KG1 (cell line): ENCODE measurements around the gene STK4.

Source experiments
- DNase-seq: peaks from one replicate; lab custom pipeline; 2025; lab: John Stamatoyannopoulos, UW

Gene STK4

DNA sequence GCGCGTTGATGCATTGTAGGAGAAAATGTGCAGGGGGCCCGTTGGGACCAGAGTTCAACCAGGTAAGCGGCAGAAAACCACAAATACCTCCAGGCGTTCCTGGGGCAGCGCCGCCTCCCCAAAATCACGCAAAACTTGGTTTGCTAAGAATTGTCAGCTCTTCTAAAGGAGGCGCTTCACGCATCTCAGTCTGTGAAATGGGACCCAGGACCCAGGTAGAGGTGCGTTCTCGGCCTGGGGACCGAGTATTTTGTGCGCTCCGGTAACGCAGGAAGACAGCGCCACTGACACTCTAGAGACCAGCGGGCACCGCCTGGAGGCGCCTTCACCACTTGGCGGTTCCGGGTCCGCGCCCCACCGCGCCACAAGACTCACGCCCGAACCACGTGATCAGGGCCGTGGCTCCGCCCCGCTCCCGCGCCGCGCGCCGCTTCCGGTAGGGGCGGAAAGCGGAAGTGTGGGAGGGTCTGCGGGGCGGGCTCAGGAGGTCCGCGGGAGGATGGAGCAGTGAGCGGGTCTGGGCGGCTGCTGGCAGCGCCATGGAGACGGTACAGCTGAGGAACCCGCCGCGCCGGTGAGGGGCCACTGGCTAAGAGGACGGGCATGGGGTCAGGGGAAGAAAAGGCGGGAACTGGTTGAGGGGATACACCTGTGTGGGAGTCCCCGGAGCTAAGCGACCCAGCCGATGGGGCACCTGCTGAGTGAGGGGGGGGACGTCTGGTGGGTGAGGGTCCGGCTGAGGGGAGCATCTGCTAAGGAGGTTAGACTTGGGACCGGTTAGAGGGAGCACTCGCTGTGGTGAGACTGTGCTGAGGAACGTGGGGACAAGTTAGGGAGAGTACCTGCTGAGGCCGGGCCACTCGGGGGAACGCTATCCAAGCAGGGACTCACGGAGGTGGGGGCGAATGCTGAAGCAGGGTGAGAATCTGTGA is at the start of gene STK4:
TSS of gene STK4 (plus strand) at position 483 of the 932 bp plus-strand sequence. CDS start at position 540, 57 bp downstream.
- peak; percentile 96 for DNase-seq

DNA sequence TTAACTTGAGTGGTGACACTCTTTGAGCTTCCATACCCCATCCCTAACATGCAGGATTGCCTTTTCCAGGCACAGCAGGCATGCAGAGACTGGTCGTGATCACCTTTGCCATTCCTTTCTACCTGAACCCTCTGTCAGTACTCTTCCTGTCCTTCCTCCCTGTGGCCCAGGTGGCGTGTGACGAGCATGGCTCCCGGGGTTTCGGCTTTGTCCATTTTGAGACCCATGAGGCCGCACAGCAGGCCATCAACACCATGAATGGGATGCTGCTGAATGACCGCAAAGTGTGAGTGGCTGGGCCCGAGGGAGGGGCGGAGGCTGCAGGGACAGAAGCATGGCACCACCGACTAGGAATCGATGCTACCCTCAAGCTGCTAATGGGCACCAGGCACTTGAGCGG is 49.7 kb upstream of the STK4 start:
- DNase-seq, result no peak

DNA sequence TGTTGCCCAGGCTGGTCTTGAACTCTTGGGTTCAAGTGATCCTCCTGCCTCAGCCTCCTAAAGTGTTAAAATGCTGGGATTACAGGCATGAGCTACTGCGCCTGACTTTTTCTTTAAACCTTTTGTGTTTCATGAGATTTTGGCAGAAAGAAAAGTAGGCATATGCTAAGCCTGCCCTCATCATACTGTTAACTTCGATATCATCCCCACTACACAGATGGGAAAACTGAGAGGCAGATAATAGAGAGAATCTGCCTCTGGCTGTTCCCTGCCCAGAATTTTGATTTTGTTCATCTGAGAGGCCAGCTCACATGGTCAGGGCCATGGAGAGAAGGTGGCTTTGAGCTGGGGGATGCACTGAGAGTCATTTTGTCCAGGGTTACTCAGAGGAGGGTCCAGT is 48.9 kb upstream of the STK4 start:
- no peak for DNase-seq

DNA sequence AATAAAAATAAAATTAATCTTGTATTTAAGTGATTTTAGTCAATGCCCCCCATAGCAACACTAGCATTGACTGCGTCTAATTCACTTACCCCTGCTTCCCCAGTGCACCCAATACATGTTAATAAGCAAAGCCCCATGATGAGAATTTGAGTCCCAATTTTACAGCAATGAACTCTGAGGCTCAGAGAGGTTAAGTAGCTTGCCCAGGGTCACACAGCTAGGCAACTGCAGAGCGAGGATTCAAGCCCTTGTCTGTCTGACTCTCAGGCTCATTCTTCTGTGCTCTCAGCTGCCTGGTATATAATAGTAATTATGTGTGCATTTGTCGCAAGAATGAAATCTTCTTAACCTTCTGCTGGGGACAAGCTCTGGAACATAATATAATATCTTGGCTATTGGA is 48.0 kb upstream of the STK4 start:
- DNase-seq, result no peak

DNA sequence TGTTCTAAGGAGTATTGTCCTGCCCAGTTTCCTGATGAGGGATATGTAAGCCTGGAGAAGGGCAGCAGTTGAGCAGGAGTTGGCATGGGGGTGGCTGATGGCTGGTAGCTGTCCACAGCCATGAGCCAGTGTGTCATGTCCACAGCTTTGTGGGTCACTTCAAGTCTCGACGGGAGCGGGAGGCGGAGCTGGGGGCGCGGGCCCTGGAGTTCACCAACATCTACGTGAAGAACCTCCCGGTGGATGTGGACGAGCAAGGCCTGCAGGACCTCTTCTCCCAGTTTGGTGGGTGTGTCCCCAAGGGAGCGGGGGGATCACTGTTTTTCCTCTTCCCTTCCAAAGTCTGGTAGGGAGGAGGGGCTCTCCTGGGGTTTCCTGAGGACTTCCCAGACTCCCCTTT is 47.6 kb upstream of the STK4 start:
- no peak for DNase-seq

DNA sequence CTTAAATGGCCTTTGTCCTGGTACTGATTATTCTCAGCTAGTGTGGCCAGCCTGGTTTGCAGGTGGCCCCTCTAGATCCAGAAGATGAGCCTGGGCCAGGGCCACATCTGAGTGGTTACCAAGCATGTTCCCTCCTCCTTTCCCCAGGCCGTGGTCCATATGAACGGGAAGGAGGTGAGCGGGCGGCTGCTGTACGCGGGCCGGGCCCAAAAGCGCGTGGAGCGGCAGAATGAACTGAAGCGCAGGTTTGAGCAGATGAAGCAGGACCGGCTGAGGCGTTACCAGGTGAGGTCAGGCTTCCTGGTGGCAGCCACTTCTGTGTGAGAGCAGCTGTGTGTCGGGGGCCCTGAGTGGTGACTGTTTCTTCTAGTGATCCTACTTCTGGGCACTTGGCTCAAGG is 44.9 kb upstream of the STK4 start:
- no peak for DNase-seq

DNA sequence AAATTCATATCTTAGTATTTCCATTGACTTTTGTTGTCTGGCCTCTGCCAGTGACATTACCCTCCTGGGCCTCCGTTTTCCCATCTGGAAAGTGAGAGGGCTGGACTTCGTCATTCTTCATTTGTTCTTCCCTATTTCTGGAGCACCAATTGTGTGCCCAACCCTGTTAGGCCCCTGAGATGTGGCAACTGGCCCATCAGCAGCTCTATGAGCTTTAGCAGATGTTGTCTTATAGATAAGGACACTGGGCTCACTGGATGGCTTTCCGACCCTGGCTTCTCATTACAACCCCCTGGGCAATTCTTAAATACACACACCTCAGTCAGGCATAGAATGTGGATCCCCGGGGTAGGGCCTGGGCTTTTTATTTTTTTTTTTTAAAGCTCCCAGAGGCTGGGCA is 41.8 kb upstream of the STK4 start:
- DNase-seq, result no peak

DNA sequence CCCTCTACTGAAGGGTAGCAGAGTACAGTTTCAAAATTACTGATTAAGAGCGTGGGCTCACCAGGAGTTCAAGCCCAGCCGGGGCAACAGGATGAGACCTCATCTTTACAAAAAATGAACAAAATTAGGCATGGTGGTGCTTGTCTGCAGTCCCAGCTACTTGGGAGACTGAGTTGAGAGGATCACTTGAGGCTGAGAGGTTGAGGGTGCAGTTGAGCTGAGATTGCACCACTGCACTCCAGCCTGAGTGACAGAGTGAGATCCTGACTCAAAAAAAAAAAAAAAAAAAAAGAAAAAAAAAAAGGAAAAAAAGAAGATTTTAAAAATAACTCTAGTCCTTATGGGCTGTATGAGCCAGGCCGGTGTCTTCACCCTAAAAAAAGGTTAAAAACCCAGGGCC is 37.7 kb upstream of the STK4 start:
- DNase-seq, result no peak

DNA sequence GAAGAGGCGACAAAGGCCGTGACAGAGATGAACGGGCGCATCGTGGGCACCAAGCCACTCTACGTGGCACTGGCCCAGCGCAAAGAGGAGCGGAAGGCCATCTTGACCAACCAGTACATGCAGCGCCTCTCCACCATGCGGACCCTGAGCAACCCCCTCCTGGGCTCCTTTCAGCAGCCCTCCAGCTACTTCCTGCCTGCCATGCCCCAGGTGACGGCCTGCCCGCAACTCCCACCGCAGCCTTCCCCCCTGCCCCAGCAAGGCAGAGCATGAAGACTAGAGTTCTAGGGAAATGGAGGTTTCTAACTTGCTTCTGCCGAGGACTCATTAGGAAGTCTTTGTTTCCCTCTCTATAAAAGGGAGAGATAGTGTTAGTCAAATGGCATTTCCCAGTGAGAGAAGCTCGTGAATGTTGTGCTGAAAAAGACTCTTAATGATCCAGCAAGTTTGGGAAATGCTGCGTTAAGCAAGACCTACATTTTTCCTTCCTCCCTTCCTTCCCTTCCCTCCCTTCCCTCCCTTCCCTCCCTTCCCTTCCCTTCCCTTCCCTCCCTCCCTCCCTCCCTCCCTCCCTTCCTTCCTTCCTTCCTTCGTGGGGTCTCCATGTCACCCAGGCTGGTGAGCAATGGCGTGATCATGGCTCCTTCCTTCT is 35.7 kb upstream of the STK4 start:
- no peak for DNase-seq

DNA sequence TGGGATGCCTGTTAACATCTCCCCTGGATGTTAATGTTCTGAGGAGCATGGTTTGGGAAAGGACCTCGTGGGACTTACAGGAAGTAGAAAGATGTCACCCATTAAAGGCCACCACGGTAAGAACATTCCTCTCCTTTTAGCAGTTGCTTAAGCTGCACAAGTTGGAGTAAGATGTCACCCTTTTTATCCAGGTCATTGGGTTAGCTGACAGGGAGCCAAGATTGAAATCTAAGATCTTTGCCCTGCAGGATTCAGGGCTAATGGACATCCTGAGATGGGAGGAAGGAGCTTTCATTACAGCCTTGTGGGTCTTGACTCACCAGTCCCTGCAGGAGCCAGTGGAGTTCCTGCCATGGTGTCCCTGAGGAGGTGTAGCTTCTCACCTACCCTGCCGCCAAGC is 34.4 kb upstream of the STK4 start:
- no peak for DNase-seq

DNA sequence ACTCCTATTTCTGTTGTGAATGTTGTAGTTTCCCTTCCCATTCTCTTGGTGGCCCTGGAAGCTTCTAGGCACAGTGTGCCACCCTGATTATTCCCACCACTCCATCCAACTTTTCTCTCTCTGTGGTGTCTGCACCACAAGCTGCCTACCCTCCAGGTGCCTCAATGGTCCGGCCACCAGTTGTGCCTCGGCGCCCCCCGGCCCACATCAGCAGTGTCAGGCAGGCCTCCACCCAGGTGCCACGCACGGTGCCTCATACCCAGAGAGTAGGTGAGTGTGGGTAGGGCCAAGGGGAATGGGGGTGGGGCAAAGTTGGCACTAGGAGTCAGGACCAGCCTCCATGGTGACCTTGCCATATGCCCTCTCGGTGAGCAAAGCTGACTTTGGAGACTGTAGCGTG is 33.4 kb upstream of the STK4 start:
- DNase-seq, result no peak

DNA sequence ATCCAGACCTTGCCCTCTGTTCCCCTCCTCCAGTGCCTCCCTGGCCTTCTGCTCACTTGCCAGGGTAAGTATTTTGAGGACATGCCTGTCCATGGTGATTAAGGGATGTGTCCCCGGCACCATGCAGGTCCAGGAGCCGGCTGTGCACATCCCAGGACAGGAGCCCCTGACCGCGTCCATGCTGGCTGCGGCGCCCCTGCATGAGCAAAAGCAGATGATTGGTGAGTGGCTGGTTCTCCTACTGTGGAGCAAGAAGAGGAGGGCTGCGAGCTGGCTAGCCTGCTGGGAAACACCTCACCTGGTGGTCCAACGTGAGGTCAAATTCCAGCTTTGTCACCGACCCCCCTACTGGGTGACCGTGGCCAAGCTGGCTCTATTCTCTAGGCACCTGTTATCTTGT is 29.8 kb upstream of the STK4 start:
- DNase-seq, result no peak

DNA sequence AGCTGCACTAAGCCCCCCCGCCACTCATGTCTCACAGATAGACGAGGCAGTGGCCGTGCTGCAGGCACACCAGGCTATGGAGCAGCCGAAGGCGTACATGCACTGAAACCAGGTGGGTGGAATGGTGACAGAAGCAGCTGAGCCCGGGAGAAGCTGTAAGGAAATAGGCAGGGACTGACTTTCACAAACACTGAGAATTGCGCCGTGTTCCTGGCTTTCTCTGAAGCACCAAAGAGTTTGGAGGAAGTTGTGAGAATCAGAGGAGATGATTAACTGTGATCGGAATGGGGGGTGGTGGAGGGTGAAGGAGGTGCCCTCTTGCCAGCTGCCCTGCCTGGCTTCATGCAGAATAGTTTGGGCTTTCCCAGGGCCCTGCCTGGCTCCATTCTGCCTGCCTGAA is 27.7 kb upstream of the STK4 start:
- no peak for DNase-seq

DNA sequence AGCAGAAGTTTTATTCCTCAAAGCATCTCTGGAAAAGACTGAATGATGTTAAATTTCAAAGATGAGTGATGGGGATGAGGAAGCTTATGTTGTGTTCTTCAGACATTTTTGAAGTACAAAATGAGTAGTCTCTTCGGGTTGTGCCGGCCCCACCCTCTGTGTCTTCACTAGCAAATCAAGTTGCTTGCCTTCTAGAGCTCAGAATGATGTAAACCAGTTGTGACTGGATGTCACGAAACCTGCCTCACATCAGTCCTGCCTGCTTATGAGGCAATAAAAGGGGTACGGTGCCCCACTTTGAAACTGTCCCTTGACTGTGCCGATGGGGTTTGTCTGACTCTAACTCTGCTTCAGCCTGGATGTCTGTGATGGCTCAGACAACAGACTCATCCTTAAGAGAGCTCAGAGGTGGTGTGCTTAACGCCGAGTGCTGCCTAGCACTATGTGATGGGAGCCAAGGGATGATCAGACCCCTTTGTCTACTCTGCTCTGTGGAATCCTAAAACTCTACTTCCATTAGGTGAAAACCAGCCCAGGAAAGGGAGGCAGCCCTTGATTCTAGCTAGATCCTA is 25.1 kb upstream of the STK4 start:
- no peak for DNase-seq

DNA sequence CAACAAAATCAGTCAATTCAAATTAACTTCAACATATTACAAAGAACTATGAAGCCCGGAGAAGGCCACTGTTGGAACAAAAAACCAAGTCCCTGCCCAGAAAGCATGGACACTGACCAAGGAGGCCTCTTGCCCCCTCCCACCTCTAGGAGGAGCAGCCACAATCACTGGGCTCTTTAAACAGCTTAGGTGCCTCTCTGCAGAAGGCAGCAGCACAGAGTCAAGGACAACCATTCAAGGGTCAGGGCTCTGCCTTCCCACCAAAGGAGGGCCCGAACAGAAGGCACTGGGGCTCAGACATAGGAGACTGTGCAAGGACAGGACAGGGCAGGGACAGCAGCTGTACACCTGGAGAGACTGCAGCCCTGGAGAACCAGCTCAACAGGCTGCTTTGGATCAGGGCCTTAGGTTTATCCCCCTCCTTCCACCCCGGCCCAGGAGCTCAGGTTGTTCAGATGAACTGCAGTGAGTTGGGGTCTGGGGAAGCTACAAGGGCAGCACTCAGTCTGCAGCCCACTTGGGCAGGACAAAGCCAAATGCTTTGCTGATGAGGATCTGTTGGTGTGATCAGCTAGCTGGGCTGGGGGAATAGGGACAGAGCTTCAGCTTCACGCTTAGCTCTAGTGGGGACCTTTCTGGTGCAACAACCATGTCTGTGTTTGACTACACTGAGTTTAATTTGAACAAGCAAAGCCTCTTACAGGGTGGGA is 23.9 kb upstream of the STK4 start:
- no peak for DNase-seq

DNA sequence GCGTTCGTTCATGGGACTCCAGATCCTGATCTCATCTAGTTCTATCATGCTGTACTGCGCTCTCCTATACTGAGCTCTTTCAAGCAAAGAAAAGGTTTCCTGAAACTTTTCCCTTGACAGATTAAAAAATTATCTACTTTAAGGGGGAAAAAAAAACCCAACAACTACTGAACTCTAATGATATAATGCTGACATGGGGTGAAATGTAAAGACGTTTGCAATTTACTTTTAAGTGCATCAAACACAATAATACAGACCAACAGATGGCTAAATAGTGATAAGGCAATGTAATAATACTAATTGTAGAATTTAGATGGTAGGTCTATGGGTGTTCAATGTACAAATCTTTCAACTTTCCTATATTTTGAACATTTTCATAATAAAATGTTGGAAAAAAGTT is 22.5 kb upstream of the STK4 start:
- DNase-seq, result no peak

DNA sequence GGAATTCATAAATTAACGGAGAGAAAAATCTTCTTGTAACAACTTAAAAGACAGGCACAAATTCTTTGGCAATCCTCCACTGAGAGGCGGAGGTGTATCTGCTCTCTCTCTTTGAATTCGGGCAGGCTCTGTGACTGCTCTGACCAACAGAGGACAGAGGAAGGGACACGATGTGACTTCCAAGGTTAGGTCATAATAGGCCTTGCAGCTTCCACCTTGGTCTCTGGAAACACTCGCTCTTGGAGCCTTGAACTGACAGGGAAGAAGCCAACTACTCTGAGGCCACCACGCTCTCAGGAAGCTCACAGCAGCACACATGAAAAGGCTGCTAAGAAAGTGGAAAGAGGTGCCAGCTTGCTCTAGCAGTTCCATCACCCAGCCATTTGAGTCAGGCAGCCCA is 21.1 kb upstream of the STK4 start:
- DNase-seq, result no peak

DNA sequence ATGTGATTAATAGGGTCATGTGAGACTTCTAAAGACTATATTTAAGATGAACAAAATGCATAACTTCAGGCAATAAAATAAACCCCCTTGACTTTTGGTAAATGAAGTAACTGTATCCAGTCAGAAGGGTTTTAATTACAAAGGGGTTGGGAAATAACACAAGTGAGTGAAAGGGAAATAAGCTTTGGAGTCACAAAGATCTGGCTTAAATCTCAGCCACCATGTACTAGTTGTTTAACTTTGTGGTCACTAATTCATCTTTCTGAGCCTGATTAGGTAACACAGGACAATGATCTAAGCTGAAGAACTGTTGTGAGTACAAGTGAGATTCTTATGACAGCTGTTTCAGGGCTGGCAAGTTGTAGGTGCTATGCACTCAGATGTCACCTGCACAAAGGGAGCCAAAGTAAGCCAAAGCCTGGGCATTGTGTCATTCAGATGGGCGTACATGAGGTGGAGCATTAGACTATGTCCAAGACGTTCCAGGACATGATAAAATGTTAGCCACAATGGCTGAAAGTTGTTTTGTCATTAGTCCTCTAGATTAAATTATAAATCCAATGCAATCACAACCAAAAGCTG is 19.9 kb upstream of the STK4 start:
- DNase-seq, result no peak

DNA sequence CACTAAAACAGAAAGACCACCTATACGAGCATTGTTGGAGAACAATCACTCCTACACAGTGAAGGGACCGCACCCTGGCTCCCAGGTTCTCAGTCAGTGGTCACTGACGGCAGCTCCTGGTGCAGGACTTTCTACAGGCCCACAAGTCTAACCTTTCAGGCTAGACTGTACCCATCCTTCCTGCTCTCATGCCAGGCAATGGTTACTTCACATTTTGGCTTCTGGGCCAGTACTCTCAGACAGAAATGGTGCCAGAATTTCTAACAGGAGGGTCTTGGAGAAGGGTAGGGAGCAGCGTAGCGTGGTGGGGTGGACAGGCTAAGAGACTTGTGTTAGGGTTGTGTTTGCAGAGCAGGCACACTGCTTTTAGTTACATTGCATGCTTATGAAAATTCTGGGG is 18.2 kb upstream of the STK4 start:
- DNase-seq, result no peak

DNA sequence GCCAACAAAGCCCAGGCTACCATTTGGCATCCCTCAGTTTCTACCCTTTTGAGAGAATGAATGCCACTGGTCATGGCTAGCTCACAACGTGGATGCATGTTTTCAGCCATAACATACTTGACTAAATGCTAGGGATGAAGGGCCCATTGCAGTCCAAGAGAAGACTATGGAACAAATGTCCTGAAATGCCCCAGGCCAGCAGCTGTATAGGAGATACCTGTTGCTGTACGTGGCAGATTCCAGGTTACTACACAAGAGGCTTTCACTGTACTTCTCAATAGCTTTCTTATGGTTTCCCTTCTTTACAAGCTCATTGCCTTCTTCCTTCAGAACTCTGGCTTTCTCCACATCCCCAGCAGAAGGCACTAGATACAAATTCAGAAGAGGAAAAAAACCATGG is 17.8 kb upstream of the STK4 start:
- no peak for DNase-seq

DNA sequence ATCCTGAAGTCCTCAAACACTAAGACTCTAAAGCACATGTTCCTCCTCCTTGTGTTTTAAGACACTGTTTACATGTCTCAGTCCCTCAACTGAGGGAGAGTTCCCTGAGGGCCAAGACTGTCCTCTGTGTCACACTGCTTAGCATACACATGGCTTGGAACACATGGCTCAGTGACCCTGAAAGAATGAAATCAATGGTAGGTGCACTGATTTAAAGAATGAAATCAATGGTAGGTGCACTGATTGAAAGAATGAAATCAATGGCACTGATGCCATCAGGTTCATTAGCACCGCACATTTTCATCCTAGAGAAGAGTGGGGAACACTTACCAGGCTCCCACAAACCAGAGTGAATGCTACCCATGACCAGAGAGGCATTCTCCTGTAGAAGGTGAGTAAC is 15.9 kb upstream of the STK4 start:
- no peak for DNase-seq

DNA sequence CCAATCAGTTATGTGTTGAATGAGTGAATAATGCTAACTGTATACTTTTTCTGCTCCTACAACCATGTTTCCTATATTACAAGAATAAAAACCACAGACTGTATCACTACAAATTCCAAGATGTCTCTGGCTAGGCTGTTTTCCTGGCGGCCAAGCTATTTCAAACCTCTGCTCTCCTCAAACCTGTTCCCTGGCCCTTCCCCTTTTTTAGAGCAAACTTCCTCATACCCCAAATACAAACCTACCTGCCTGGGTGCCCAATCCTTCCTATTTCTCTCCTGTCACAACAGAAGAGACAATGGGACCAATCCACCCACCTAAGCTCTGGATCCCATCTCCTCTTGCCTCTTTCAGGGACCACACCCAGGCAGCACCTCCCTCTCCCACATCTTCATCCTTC is 13.6 kb upstream of the STK4 start:
- no peak for DNase-seq
